Retina (tissue), 1 donor: ENCODE results near the gene SLC19A3.
"Not testable (repeated sequence)": the region's sequence is repeated elsewhere in the genome, so short reads cannot be mapped to it uniquely, and the experiment has no call there.

Experiments
- DNase-seq: peaks from one replicate; pipeline ENCODE4 v3.0.0-alpha.2; 2016

The SLC19A3 gene

GRCh38 chr2:227701556-227701955 lies 16.3 kb downstream of the SLC19A3 start:
- DNase-seq = no peak

GRCh38 chr2:227696990-227697679 lies 20.7 kb downstream of the SLC19A3 start:
- DNase-seq = no peak

- no peak for DNase-seq
Observed at GRCh38 chr2:227687189-227687588, 30.6 kb downstream of the SLC19A3 start.

DNA sequence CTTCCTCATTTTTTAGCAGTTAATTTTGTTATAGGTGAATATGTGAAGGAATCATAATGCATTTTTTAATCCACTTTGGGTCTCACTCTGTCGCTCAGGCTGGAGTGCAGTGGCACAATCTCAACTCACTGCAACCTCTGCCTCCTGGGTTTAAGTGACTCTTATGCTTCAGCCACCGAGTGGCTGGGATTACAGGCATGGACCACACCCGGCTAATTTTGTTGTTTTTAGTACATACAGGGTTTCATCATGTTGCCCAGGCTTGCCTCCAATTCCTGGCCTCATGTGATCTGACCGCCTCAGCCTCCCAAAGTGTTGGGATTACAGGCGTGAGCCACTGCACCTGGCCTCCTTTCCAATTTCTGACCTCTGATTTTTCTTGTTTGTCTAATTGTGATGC lies 33.6 kb downstream of the SLC19A3 start:
- DNase-seq = no peak

DNA sequence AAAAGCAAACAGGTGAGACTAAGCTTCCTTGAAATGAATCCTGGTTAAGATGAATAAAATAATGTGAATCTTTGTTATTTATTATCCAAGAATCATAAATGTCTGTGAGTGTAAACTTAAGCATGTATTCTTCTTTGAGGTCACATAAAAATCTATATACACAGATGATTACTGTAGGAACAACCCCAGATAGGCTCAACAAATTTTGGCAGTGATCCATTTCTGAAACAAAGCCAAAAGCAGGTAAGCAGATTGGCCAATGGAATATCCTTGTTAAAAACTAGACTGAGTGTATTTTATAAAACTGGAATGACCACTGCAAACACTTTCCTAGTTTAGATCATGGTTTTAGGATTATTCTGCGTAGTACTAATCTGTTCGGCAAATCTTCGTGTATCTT lies 39.9 kb downstream of the SLC19A3 start:
- DNase-seq = no peak

- DNase-seq = no peak
Observed at GRCh38 chr2:227674485-227674884, 43.3 kb downstream of the SLC19A3 start.

DNA sequence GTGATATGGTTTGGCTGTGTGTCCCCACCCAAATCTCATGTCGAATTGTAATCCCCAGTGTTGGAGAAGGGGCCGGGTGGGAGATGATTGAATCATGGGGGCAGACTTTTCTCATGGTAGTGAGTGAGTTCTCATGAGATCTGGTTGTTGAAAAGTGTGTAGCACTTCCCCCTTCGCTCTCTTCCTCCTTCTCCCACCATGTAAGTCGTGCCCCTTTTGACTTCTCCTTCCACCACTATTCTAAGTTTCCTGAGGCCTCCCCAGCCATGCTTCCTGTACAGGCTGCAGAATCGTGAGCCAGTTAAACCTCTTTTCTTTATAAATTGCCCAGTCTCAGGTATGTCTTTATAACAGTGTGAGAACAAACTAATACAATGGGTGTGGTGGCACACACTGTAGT lies 44.2 kb downstream of the SLC19A3 start:
- DNase-seq = not testable (repeated sequence)

DNA sequence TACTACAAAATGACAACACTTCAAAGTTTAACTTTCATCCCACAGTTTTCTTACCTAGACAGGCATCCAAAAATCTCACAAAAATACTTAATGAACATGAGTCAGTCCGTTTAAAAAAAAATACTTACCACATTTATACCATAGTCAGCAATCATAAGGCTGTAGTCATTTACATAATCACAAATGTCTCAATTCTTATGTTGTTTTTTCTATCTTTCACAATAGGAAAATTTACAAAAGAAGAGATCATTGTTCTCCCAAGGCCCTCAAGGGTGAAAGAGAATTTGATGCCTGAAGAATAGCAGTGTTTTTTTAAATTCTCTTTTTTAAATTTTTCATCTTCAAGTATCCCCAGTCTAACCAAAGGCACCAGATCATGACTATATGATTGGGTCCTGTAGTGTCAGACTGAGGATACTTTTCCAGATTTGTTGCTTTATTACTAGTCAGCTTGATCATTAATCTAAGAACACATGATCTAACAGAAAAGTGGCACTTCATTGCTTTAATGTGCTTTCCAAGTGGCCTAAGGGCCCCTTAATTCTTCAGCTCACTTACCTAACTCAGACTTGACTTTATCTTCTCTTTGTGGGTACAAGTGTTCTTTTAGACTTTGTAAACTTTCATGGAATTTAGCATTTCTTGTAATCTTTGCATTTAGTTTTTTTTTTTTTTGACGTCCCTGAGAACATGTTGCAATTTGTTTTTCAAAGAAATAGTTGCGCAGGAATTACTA lies 46.5 kb downstream of the SLC19A3 start:
- no peak for DNase-seq

GRCh38 chr2:227666631-227667170 lies 51.1 kb downstream of the SLC19A3 start, which contains the start of gene SCYGR5:
Gene SCYGR5 (plus strand): TSS chr2:227666804. CDS start chr2:227666804, 0 bp downstream.
- not testable (repeated sequence) for DNase-seq

- DNase-seq = no peak
Observed at GRCh38 chr2:227665189-227665940, 52.5 kb downstream of the SLC19A3 start.

GRCh38 chr2:227661827-227662226 lies 56.0 kb downstream of the SLC19A3 start:
- no peak for DNase-seq

GRCh38 chr2:227661025-227661649 lies 56.7 kb downstream of the SLC19A3 start:
- DNase-seq = peak; percentile 53

GRCh38 chr2:227657199-227657845 lies 60.5 kb downstream of the SLC19A3 start:
- DNase-seq = no peak

DNA sequence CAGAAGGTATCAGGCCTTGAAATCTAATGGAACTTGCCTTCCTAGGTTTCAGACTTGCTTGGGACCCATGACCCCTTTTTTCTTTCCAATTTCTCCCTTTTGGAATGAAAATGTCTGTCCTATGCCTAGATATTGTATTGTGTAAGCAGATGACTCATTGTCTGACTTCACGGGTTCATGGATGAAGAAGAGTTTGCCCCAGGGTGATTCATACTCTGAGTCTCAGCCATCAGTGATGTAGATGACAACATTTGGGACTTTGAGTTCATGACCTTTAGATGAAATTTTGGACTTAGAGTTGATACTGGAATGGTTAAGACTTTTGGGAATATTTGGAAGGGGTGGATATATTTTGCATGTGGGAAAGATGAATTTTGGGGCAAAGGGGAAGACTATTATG lies 62.4 kb downstream of the SLC19A3 start:
- no peak for DNase-seq

DNA sequence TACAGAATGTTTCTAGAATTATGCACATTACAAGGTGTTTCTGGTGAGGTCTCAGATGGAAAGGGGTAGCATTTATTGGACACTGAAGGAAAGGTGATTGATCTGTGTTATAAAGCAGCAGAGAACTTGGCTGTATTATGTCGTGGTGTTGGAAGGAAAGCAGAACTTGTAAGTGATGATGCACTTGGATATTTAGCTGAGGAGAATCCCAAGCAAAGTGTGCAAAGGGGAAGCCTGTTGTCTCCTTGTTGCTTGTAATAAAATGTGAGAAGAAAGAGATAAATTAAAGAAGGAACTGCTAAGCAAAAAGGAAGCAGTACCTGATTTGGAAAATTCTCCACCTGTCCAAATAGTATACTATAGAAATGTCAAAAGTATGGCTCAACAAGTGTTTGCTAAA lies 63.4 kb downstream of the SLC19A3 start:
- DNase-seq = no peak

GRCh38 chr2:227653419-227653818 lies 64.4 kb downstream of the SLC19A3 start:
- no peak for DNase-seq

DNA sequence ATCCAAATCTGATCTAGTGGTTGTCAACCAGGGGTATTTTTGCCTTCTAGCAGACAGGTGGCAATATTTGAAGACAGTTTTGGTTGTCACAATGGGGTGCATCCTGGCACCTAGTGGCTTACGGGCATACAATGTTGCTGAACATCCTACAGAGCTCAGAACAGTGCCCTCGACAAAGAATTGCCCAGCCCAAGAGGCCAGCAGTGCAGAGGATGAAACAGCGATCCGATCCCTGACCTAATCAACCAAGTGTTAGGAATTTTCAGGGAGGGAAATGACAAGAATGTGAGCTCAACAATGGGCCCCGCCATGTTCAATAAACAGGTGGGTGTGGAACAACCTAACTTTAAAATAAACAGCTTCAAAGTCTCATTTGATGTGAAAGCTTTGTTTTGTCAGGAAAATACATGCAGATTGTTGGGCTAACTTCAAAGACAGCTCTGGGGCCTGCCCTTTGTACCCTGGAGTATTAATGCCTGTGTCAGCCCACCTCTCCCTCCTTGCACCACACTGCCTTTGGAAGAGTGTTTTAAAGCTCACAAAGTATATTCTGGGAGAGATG lies 73.8 kb downstream of the SLC19A3 start:
- no peak for DNase-seq

DNA sequence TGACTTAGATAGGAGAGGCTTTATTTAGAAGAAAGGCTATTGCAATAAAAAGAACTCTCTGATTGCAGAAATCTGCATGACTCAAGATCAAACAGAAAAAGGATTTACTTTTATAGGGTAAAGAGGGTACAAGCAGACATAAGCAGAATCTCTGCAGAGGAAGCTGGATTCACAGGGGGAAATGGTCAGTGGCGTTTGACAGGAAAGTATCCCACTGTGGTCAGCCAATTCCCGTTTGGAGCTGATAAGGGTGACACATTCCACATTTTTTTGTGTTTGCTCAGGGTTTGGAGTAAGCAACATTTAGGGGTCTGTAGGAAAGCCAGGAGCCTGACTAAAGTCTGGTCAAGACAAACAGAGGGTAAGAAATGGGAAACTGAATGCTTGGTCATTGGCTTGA lies 75.2 kb downstream of the SLC19A3 start:
- DNase-seq = no peak

DNA sequence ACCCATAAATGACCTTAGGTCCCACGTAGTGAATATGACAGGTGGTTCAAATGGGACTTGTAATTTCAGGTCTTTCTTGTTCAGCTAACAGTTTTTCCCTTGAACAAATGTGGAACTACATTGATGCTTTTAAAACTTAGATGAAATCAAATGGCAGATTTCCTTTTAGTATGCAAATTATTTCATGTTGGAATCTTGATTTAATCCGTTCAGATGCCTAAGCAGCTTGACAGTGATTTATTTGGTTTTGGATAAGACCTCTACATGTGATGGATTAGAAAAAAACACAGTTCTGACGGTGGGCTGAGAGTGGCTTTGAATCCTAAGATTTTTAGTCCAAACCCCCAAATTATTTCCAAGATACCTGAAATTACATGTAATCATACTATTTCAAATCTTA lies 83.6 kb downstream of the SLC19A3 start:
- DNase-seq = no peak
